Measurements from ENCODE around the gene MAP2K1. TPM values are rescaled to one million over a fixed set of nuclear protein-coding genes. Genes with fewer than 3 reads are reported as not detected.

Gene MAP2K1
- polyA plus RNA-seq, 1 donor (not counting 4 experiments of a cell fraction or from before 2014, with no cell fraction given): 73.8 TPM

DNA sequence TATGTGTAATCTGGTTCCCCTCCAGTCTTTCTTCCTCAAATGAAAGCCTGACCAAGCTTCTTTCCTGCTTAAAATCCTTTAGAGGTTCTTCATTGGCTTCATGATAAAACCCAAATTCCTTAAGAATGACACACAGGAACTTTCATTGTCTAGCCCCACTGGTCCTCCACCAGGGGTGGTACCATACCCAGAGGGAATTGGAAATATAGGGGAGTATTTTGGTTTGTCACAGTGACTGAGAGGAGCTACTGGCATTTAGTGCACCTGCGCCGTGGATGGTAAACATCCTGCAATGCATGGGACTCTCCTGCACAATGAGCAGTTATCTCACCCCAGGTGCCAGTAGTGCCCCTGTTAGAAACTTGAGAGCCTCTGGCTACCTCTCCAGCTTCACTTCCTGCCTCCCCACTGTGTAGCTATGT lies 129.2 kb downstream of the MAP2K1 start:
- DNase-seq (ENCODE audit: low read depth, low spot score) (no peak), FAIRE-seq (peak; percentile 41)
- TF ChIP-seq EZH2 (IDR thresholded peaks at IDR 0.05; ENCODE audit: low read length): no peak
- TF ChIP-seq CTCF (optimal IDR thresholded peaks at IDR 0.05 in 1 of 3, IDR thresholded peaks at IDR 0.05 in 1 of 3, conservative IDR thresholded peaks at IDR 0.05 in 1 of 3; ENCODE audit: extremely low read depth in 1 of 3, insufficient read depth in 2 of 3, low read length in 3 of 3): no peak
- dilution Hi-C loops (cut with MboI; ENCODE audit: extremely low pct_ligation_motif_present, low sequenced_read_pairs): no loop called here
- H3K9ac ChIP-seq (ENCODE audit: control insufficient read depth, extremely low read depth, insufficient read depth, low read length): no peak overlapping the region
- peaks cover 5 to 12% of the 10 kb centered on the region in 2 experiments for H3K36me3 ChIP-seq (ENCODE audit: control insufficient read depth in 2 of 2, extremely low read depth in 1 of 2, insufficient read depth in 2 of 2, low read length in 2 of 2)
- H3K79me2 ChIP-seq (ENCODE audit: control insufficient read depth, insufficient read depth, low read length): no peaks in the 10 kb centered on the region
- H2AFZ ChIP-seq (ENCODE audit: control insufficient read depth, low read length): no peak overlapping the region
- no peak overlapping the region for H3K27ac ChIP-seq (ENCODE audit: control insufficient read depth, insufficient read depth, low read length)
- H3K4me3 ChIP-seq (ENCODE audit: control insufficient read depth in 2 of 3, extremely low read depth in 1 of 3, insufficient read depth in 2 of 3, low read depth in 1 of 3, low read length in 3 of 3): no peak overlapping the region
- H3K4me1 ChIP-seq (ENCODE audit: control insufficient read depth, extremely low read depth, insufficient read depth, low read length): peaks cover 13% of the 10 kb centered on the region
- H3K27me3 ChIP-seq (ENCODE audit: control insufficient read depth, extremely low read depth, insufficient read depth, low read length): no peaks in the 10 kb centered on the region
- no peaks in the 10 kb centered on the region for H3K9me3 ChIP-seq (ENCODE audit: control insufficient read depth, low read depth, low read length)
- no peaks in the 10 kb centered on the region for H4K20me1 ChIP-seq (ENCODE audit: control insufficient read depth, extremely low read depth, insufficient read depth, low read length)
- no peaks in the 10 kb centered on the region for H3K9me1 ChIP-seq (ENCODE audit: control insufficient read depth, extremely low read depth, insufficient read depth, low read length)
- H3K4me2 ChIP-seq (ENCODE audit: control insufficient read depth, extremely low read depth, insufficient read depth, low read depth, low read length): peak overlapping the region; percentile 4

DNA sequence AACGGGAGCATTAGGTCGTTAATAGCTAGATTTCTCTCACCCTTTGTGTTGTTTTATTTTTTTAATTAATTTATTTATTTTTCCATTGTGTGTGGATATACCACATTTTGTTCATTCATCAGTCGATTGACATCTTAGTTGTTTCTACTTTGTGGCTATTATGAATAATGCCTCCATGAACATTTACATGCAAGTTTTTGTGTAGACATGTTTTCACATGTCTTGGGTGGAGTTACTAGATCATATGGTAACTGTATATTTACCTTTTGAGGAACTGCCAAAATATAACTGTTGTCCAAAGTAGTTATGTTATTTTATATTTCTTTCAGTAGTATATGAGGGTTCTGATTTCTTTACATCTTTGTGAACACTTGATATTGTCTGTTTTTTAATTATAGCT lies 137.2 kb downstream of the MAP2K1 start:
- TF ChIP-seq CTCF (optimal IDR thresholded peaks at IDR 0.05 in 1 of 3, IDR thresholded peaks at IDR 0.05 in 1 of 3, conservative IDR thresholded peaks at IDR 0.05 in 1 of 3; ENCODE audit: extremely low read depth in 1 of 3, insufficient read depth in 2 of 3, low read length in 3 of 3) (no peak), EZH2 (IDR thresholded peaks at IDR 0.05; ENCODE audit: low read length) (no peak)
- Histone ChIP-seq H3K9me1 (ENCODE audit: control insufficient read depth, extremely low read depth, insufficient read depth, low read length) (peaks cover 2% of the 10 kb centered on the region), H3K9me3 (ENCODE audit: control insufficient read depth, low read depth, low read length) (no peaks in the 10 kb centered on the region), H3K9ac (ENCODE audit: control insufficient read depth, extremely low read depth, insufficient read depth, low read length) (no peak overlapping the region), H3K27ac (ENCODE audit: control insufficient read depth, insufficient read depth, low read length) (no peak overlapping the region), H3K4me3 (ENCODE audit: control insufficient read depth in 2 of 3, extremely low read depth in 1 of 3, insufficient read depth in 2 of 3, low read depth in 1 of 3, low read length in 3 of 3) (no peak overlapping the region), H3K36me3 (ENCODE audit: control insufficient read depth in 2 of 2, extremely low read depth in 1 of 2, insufficient read depth in 2 of 2, low read length in 2 of 2) (peaks cover 4 to 23% of the 10 kb centered on the region in 2 experiments), H4K20me1 (ENCODE audit: control insufficient read depth, extremely low read depth, insufficient read depth, low read length) (no peaks in the 10 kb centered on the region), H3K79me2 (ENCODE audit: control insufficient read depth, insufficient read depth, low read length) (peaks cover 2% of the 10 kb centered on the region), H3K4me1 (ENCODE audit: control insufficient read depth, extremely low read depth, insufficient read depth, low read length) (peaks cover 13% of the 10 kb centered on the region), H3K27me3 (ENCODE audit: control insufficient read depth, extremely low read depth, insufficient read depth, low read length) (no peaks in the 10 kb centered on the region), H2AFZ (ENCODE audit: control insufficient read depth, low read length) (no peak overlapping the region), H3K4me2 (ENCODE audit: control insufficient read depth, extremely low read depth, insufficient read depth, low read depth, low read length) (no peak overlapping the region)
- DNase-seq (ENCODE audit: low read depth, low spot score): no peak
- FAIRE-seq: no peak
- dilution Hi-C loops (cut with MboI; ENCODE audit: extremely low pct_ligation_motif_present, low sequenced_read_pairs): no loop called here
